Heart right ventricle (tissue), 16 donors: ENCODE measurements around the gene NID1. TPM values are rescaled to one million over a fixed set of nuclear protein-coding genes. Genes with fewer than 3 reads are reported as not detected.
"Not testable (repeated sequence)": the region's sequence is repeated elsewhere in the genome, so short reads cannot be mapped to it uniquely, and the experiment has no call there.

ENCODE experiments used
- ATAC-seq, 8 donors: fragments of 200-7000 bp; cut with Tn5 transposase; one replicate each; pipeline ENCODE4 v1.9.1; 2020; ENCODE audit warnings: mild to moderate bottlenecking in 8 of 8, moderate library complexity in 8 of 8, moderate number of reproducible peaks in 1 of 8
- DNase-seq, 2 donors: peaks; one replicate each; pipeline ENCODE4 v3.0.0-alpha.2; 2020
- H3K27ac ChIP-seq, 10 donors: fragments of 200-600 bp; sonication (generic) in 2 of 10; one replicate each; pipeline versions ENCODE4 v1.5.0 to v1.8.0; 2020 to 2022; ENCODE audit warnings: mild to moderate bottlenecking in 3 of 10
- H3K27me3 ChIP-seq, 7 donors: fragments of 200-600 bp; one replicate each; pipeline ENCODE4 v1.8.0; 2021 to 2022; ENCODE audit warnings: mild to moderate bottlenecking in 2 of 7
- H3K36me3 ChIP-seq, 9 donors: fragments of 200-600 bp; sonication (generic) in 1 of 9; one replicate each; pipeline versions ENCODE4 v1.5.0 to v1.8.0; 2020 to 2022; ENCODE audit warnings: mild to moderate bottlenecking in 2 of 9
- H3K4me1 ChIP-seq, 9 donors: fragments of 200-600 bp; sonication (generic) in 1 of 9; one replicate each; pipeline versions ENCODE4 v1.5.0 to v1.8.0; 2020 to 2022; ENCODE audit warnings: mild to moderate bottlenecking in 4 of 9
- H3K4me3 ChIP-seq, 10 donors: fragments of 200-600 bp; sonication (generic) in 2 of 10; one replicate each; pipeline versions ENCODE4 v1.5.0 to v1.8.0; 2020 to 2022; ENCODE audit warnings: mild to moderate bottlenecking in 7 of 10, moderate library complexity in 2 of 10
- H3K9me3 ChIP-seq, 11 donors: fragments of 200-600 bp in 10 of 11; sonication (generic) in 2 of 11; one replicate each; pipeline versions ENCODE4 v1.5.0 to v1.8.0; 2013 to 2022; ENCODE audit warnings: mild to moderate bottlenecking in 2 of 11, control low read depth in 1 of 11, moderate library complexity in 1 of 11
- CTCF ChIP-seq, 9 donors: fragments of 200-600 bp; sonication (generic) in 2 of 9; IDR thresholded peaks; one replicate each; pipeline versions ENCODE4 v1.5.0 to v1.8.0; 2021 to 2022; ENCODE audit warnings: antibody characterized with exemption in 9 of 9, mild to moderate bottlenecking in 5 of 9, moderate library complexity in 1 of 9
- WGBS, 2 donors: extraction: QIAGEN DNeasy Blood & Tissue Kit; methylation state at CpG; one replicate each; pipeline ENCODE4 v1.1.7; 2013; ENCODE audit warnings: inconsistent platforms in 1 of 2; 5-methylcytosine and 5-hydroxymethylcytosine counted together
- intact Hi-C, 10 donors: fragments of 100-400 bp; cut with DNase I; formaldehyde crosslinking; loops; one replicate each; pipeline versions ENCODE4 v1.11.1 to v1.14.2; 2022
- polyA plus RNA-seq, 2 donors: library from polyadenylated mRNA; stranded (reverse); fragments of 200-250 nt; gene quantifications; one replicate each; pipeline ENCODE4 v1.2.3, GENCODE V29; 2013
- total RNA-seq, 10 donors: library from RNA; stranded (reverse); fragmentation: NEBNext Ultra II Directional in 3 of 10; extraction: Animal tissue kit (Norgen Biotek cat#: 25700) in 3 of 10; gene quantifications; one replicate each; pipeline versions ENCODE4 v1.2.1 to v1.2.4, GENCODE V29; 2021 to 2023
- donor health status: Arrhythmogenic right ventricular cardiomyopathy.
- donor health status: ischemic (EF 13 %, LVEDD 7.1; RV severe dilation, severe dysfunction).
- donor health status: healthy with polysubstance abuse.
- donor health status: DM: no; HTN: yes; CAD: no.
- donor health status: DM: no; HTN: no; CAD: no.
- donor health status: ischemic (EF 25% LVEDD 6.9; RV normal size, moderate dysfunction).
- donor health status: ischemic (EF 25% LVEDD 5.7; RV mildly dilated, moderate dysfunction).
- donor health status: healthy.
- donor health status: DM: yes; HTN: yes; CAD: no.
- donor health status: Ischemic cardiomyopathy.
- donor health status: ischemic (EF 35%, LVEDD 5.7; RV mildly dilated, moderate dysfunction).
- donor health status: nonischemic (EF 11% LVEDD 7.7; RV severe dilation, severe dysfunction).
- donor health status: DM: yes; HTN: yes; CAD: no.
- donor health status: PGD.
- donor health status: ischemic (EF 29% LVEDD 5.4; RV normal size, mild dysfunction).
- donor health status: nonischemic (EF 23%, LVEDD 6.1; RV moderate dilation, normal function).

NID1 gene
- total and polyA plus RNA-seq, 12 donors: 30.2 to 120 (median 44.4) TPM

GRCh38 chr1:236007781-236008180 is 57.1 kb downstream of the NID1 start:
- Histone ChIP-seq H3K4me1 (peaks cover 0 to 33% (median 10%) of the 10 kb centered on the region in 9 donors), H3K27ac (no peak overlapping the region), H3K9me3 (no peaks in the 10 kb centered on the region), H3K27me3 (no peaks in the 10 kb centered on the region), H3K4me3 (no peak overlapping the region), H3K36me3 (peaks cover 0 to 90% (median 40%) of the 10 kb centered on the region in 9 donors)
- TF ChIP-seq CTCF (IDR thresholded peaks at IDR 0.05): no peak
- intact Hi-C loops: no loop called here
- ATAC-seq: no peak
- no peak for DNase-seq
- WGBS, 2 donors: 96 to 97% methylated on average over 3 of the region's 3 CpGs

- DNase-seq, ATAC-seq, intact Hi-C loops, H3K27me3 ChIP-seq, H3K9me3 ChIP-seq, H3K27ac ChIP-seq, H3K4me3 ChIP-seq: not testable (repeated sequence)
- Histone ChIP-seq H3K4me1 (peaks cover 0 to 41% (median 21%) of the 10 kb centered on the region in 9 donors), H3K36me3 (peaks cover 0 to 86% (median 28%) of the 10 kb centered on the region in 9 donors)
- WGBS, 2 donors: 67 to 92% methylated on average over 9 of the region's 9 CpGs
Measured at GRCh38 chr1:236003058-236003457, 61.8 kb downstream of the NID1 start.

- Histone ChIP-seq H3K9me3 (no peaks in the 10 kb centered on the region), H3K27me3 (no peaks in the 10 kb centered on the region), H3K4me3 (no peak overlapping the region), H3K36me3 (peaks cover 0 to 86% (median 28%) of the 10 kb centered on the region in 9 donors), H3K4me1 (peaks cover 0 to 41% (median 21%) of the 10 kb centered on the region in 9 donors), H3K27ac (peak overlapping the region in 5 of 10 donors; percentile 34 to 77 (median 43))
- WGBS, 2 donors: 88 to 91% methylated on average over 11 of the region's 11 CpGs
- ATAC-seq: no peak
- intact Hi-C loops: no loop called here
- no peak for TF ChIP-seq CTCF (IDR thresholded peaks at IDR 0.05)
- no peak for DNase-seq
Measured at GRCh38 chr1:236002572-236002971, 62.3 kb downstream of the NID1 start.

GRCh38 chr1:236002025-236002390 is 62.9 kb downstream of the NID1 start:
- peak in 3 of 8 donors; percentile 7 to 26 (median 9) for ATAC-seq
- 86 to 88% methylated on average over 7 of the region's 7 CpGs for WGBS, 2 donors
- peak overlapping the region in 8 of 10 donors; percentile 34 to 77 (median 46) for H3K27ac ChIP-seq
- H3K27me3 ChIP-seq: no peaks in the 10 kb centered on the region
- peaks cover 0 to 86% (median 28%) of the 10 kb centered on the region in 9 donors for H3K36me3 ChIP-seq
- intact Hi-C loops: no loop called here
- no peak overlapping the region for H3K4me3 ChIP-seq
- no peak for TF ChIP-seq CTCF (IDR thresholded peaks at IDR 0.05)
- DNase-seq: no peak
- H3K9me3 ChIP-seq: no peaks in the 10 kb centered on the region
- peaks cover 0 to 41% (median 21%) of the 10 kb centered on the region in 9 donors for H3K4me1 ChIP-seq

- Histone ChIP-seq H3K9me3 (no peaks in the 10 kb centered on the region), H3K36me3 (peaks cover 0 to 86% (median 28%) of the 10 kb centered on the region in 9 donors), H3K27ac (peak overlapping the region in 7 of 10 donors; percentile 6 to 86 (median 63)), H3K4me1 (peaks cover 0 to 41% (median 21%) of the 10 kb centered on the region in 9 donors), H3K4me3 (no peak overlapping the region), H3K27me3 (no peaks in the 10 kb centered on the region)
- DNase-seq (no peak), ATAC-seq (no peak)
- TF ChIP-seq CTCF (IDR thresholded peaks at IDR 0.05): no peak
- intact Hi-C loops: no loop called here
- WGBS, 2 donors: 82 to 86% methylated on average over 6 of the region's 6 CpGs
Measured at GRCh38 chr1:236000781-236001180, 64.1 kb downstream of the NID1 start.
